Stromal cell of bone marrow (primary cell): ENCODE results near the gene HERC2.
"Not testable (repeated sequence)": the region's sequence is repeated elsewhere in the genome, so short reads cannot be mapped to it uniquely, and the experiment has no call there.

ENCODE experiments used
- DNase-seq: peaks from one replicate; pipeline ENCODE4 v3.0.0-alpha.2; 2012; ENCODE audit warnings: low read depth

HERC2 gene

GRCh38 chr15:28227303-28227702 lies 94.7 kb downstream of the HERC2 start:
- DNase-seq, result peak; percentile 0

- not testable (repeated sequence) for DNase-seq
These were observed 99.4 kb downstream of the HERC2 start for GRCh38 chr15:28222612-28223011.

GRCh38 chr15:28221696-28222095 lies 100.3 kb downstream of the HERC2 start:
- not testable (repeated sequence) for DNase-seq

GRCh38 chr15:28219116-28219515 lies 102.9 kb downstream of the HERC2 start:
- no peak for DNase-seq

DNA sequence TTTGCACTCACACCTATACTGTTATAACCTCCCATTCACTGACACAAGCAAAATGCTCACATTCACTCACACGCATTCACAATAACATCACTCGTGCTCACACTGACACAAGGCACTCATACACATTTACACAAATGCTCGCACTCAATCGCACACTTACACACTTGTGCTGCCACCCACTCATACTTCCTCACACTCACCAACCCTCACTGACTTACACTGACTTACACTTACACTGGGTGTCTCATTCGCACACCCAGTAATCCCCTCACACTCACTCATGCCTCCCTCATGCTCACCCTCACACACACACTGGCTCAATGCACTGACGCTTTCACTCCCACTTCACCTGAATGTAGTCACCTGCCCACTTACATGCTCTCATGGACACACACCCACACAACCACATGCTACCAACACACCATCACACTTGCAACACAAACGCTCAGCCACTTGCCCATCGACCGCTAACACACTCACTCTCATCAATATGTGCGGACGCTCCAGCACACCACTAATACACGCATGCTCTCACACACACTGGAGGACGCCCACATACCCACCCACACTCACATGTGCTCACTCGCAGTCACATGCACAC lies 104.9 kb downstream of the HERC2 start:
- DNase-seq, result not testable (repeated sequence)

DNA sequence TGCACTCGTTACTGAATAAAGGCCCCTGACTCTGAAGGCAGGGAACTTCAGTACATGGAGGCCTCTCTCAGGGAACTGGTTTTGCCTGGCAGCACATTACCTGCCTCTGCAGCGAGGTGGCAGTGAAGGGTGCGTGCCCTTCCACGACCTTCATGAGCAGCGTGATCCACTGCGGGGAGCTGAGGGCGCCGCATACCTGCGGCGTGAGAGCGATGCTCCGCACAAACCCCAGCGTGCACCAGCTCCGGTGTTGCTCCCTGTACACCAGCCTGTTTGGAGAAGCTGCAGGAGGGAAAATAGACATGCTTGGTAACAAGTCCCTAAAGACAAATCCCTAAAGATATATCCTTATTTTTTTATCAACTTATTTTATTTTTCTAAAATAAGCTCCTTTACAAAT lies 106.5 kb downstream of the HERC2 start:
- DNase-seq, result not testable (repeated sequence)

DNA sequence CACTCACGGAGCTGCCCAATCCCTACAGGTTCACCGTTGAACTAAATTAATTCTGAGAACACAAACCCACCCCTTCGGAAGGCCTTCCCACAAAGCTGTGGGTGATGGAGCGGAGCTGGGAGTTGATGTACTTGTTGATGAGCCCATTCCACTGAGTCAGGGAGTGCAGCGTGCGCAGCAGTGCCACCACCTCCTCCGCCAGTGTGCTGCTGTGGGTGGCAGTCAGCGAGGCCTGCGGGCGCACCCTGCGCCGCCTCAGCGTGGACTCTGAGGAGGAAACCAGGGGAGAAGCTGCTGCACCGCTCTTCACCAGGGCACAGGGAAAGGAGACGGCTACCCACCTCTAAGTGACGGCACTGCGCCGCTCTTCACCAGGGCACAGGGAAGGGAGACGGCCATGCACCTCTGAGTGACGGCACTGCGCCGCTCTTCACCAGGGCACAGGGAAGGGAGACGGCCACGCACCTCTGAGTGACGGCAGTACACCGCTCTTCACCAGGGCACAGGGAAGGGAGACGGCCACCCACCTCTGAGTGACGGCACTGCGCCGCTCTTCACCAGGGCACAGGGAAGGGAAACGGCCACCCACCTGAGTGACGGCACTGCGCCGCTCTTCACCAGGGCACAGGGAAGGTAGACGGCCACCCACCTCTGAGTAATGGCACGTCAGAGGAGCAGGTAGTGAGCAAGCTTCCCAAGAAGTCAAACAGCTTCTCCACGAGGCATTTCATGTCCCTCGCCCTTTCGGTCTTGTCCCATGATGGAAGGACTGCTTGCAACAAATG lies 107.8 kb downstream of the HERC2 start:
- not testable (repeated sequence) for DNase-seq

DNA sequence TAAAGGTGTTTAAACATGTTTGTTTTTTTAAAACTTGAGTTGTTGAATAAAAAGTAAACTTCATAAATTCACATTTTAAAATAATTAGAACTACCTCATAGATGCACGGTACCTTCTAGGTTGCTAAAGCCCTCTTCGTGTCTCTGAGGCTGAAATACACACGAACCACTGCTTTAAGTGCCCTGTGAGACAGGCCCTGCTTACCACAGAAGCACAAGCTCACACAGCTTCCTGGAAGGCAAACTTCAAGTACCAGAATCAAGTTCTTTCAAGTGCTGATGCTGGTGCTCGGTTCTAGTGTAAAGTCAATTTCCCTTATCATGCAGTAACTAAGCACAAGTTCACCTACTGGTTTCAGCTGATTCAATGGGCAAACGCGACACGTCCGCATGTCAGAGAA lies 108.6 kb downstream of the HERC2 start:
- DNase-seq, result not testable (repeated sequence)

DNA sequence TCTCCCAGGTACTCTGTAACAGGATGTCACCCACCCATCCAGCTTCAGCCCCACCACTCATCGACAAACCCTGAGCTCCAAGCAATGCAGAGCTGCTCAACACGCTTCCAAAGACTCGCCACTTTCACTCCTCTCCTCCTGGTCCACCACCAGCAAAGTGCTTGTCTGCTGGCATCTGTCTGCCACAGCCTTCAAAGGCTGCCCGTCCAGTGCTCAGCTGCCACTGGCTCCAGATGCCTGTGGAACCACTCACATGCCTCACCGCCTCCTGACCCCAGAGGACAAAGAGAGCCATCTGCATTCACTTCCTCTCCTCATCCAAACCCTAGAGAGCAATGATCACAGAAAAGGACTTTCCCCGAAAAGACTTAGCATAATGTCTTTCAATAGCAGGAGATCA lies 113.4 kb downstream of the HERC2 start:
- DNase-seq, result no peak

GRCh38 chr15:28205640-28206039 lies 116.3 kb downstream of the HERC2 start:
- DNase-seq, result not testable (repeated sequence)

GRCh38 chr15:28203055-28203828 lies 118.7 kb downstream of the HERC2 start:
- not testable (repeated sequence) for DNase-seq

DNA sequence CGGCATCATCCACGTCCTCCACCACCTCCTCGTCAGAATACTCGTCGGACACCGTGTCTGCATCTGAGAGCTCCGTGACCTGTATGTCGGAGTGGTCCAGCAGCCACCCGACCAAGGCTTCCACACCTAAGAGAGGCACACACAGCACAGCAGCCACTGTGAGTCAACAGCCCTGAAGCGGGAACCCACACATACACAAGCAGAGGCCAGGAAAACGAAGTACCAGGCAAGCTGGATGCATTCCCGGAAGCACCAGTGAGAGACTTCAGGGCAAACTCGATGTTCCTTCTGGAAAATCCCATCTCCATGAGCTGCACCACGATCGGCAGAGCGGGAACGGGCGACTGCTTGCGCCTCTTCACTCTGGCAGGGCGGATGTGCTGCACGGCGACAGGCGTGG lies 119.9 kb downstream of the HERC2 start:
- not testable (repeated sequence) for DNase-seq

DNA sequence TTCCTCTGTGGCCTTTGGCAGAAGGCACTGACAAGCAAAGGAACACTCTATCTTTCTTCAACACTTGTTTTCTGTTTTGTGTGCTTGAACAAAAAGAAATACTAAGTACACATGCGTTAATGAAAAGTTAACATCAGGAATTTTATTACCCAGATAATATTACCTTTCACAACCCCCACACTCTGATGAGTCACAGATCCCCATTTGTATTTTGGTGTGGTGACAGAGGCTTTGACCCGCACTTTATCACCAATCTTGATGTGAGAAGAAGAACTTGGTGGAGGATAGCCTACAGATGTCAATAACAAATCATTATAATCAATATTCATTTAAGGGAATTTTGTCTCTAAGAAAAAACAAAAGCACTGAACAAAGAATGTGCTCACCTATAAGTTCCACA lies 123.8 kb downstream of the HERC2 start:
- DNase-seq, result not testable (repeated sequence)

GRCh38 chr15:28197694-28198093 lies 124.3 kb downstream of the HERC2 start:
- not testable (repeated sequence) for DNase-seq

DNA sequence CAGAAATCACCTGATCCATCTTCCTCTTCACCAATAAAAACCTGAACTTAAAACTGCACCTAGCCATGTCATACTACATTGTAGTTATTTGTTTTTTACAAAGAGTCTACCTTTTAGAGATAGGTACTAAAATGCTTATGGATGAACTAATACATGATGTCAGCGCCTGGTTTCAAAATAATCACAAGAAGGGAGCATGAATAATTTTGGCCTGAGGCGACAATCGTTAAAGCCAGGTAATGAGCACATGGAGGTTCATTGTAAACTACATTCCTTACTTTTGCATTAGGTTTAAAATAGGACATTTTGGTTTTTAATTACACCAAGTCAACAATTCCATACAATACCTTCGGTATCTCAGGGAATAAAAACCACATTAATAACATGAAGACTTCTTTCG lies 125.4 kb downstream of the HERC2 start:
- DNase-seq, result not testable (repeated sequence)

DNA sequence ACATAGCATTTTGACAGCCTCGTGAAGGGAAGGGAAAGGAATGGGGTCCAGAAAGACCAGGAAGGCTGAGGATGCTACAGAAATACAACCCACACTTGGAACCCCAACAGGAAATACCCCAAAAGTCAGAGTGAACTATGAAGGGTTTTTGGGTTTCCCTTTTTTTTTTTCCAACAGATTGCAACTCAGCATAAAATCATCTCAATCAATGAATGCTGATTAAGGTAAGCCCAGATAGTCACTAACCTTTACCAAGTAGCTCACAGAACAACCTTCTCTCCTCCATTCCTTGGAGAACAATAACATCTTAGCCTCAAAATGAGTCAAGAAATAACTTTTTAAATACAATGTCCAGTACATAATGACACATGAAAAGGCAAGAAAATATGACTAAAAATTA lies 129.2 kb downstream of the HERC2 start:
- no peak for DNase-seq

DNA sequence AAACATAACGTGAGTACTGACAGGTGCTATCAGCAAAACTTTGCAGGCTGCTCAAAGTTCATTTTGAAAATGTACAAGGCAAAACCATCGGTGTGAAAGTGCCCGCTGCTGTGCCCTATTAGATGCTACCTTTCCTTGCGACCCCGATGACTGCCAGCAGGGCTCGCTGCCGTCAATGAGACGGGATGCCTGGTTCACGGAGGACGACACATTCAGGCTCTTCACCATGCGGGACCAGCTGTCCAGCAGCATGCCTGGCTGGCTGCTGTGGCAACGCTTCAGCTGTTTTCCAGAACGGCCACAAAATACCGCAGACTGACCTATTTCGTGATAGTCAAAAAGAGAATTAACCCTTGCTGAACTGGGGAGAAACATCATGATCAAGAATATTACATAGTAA lies 130.1 kb downstream of the HERC2 start:
- DNase-seq, result peak; percentile 68

DNA sequence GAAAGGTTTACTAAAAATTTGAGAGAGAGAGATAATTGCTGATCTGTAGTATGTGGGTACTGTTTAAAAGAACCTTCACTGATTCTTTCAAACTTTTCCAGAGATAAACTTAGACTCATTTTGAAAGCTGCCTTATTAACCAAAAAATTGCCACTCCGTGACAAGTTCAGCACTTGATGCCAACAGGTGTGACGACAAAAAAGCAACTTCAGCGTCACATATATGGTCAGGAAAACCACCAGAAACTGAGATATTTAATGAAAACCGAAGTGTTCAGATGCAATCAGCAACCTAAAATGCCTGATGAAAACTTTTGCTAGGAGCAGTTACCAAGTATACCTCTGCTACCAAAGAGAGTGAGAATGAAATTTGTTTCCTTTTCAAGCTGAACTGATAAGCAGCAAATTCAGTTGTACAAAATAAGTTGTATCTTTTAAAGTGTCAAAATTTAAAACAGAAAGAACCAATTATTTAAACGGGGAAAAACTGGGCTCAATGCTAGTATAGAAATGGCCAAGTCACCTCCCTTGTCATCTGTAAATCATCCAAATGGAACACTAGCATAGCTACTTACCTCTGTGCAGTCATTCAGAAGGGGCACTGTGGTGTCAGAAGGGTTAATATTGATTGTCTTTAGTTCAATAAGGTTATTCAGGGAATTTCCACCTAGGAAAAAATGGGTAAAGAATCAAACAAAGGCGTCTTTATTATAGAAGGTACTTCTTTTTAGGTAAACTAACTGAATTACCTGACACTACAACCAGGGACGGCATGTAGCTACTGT lies 131.4 kb downstream of the HERC2 start:
- DNase-seq, result no peak

- no peak for DNase-seq
These were observed 136.7 kb downstream of the HERC2 start for GRCh38 chr15:28185148-28185895.

GRCh38 chr15:28184166-28184565 lies 137.8 kb downstream of the HERC2 start:
- no peak for DNase-seq

DNA sequence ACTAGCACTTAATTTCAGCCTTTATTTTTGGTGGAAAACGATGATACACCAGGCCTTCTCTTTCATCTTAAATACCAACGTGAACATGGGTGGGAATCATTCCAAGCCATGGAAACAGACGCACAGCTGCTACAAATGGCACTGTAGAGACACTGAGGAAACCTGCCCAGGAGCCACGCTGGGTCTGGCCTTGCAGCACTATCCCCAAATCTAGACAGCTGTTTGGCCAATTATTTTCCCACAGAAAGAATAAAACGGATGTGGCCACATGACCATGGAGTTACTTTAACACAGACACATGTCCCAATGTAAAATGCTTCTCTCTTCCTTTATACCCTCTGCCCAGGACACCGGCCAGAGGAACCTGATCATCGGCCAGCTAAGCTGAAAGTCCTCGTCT lies 139.2 kb downstream of the HERC2 start:
- DNase-seq, result no peak
